ENCODE measurements around the gene MPZ. TPM values are rescaled to one million over a fixed set of nuclear protein-coding genes. Genes with fewer than 3 reads are reported as not detected.
A peak's percentile ranks its signal among the peaks of the same experiment; 100 is the strongest.
"Not testable (repeated sequence)": the region's sequence is repeated elsewhere in the genome, so short reads cannot be mapped to it uniquely, and the experiment has no call there.

The MPZ gene
- total RNA-seq, 4 donors from 2014 or later = 0.75 to 1.4 (median 1.1) TPM

- Histone ChIP-seq H3K27ac (peak within 1 kb of the TSS; percentile 44 to 71 (median 54)), H3K4me1 (peaks cover 15 to 73% (median 30%) of the 10 kb centered on the region in 3 donors), H3K9me3 (peaks cover 0 to 16% (median 9%) of the 10 kb centered on the region in 3 donors), H3K27me3 (peaks cover 0 to 49% (median 0%) of the 10 kb centered on the region in 4 donors), H3K36me3 (no peaks in the 10 kb centered on the region), H3K4me3 (peak within 1 kb of the TSS; percentile 48 to 77 (median 58))
- WGBS, 2 donors = 2 to 11% methylated on average over 8 to 14 of the region's 62 CpGs
- intact Hi-C loops (cut with DNase I) = no loop called here
- TF ChIP-seq CTCF (IDR thresholded peaks at IDR 0.05) (no peak), POLR2A (IDR thresholded peaks at IDR 0.05) (peak in 1 of 4 donors; percentile 53)
- no peak for DNase-seq
Observed at GRCh38 chr1:161258439-161259344, 51.1 kb downstream of the MPZ start, which contains the start of gene PCP4L1. Gene PCP4L1, plus strand, starts transcription at chr1:161258745. Its CDS starts 230 bp downstream, at chr1:161258975.

- H3K36me3 ChIP-seq; H3K4me3 ChIP-seq; intact Hi-C loops (cut with DNase I); DNase-seq: not testable (repeated sequence)
- 80 to 93% methylated on average over 1 to 3 of the region's 5 CpGs for WGBS, 2 donors
- Histone ChIP-seq H3K9me3 (peaks cover 0 to 16% (median 9%) of the 10 kb centered on the region in 3 donors), H3K27me3 (peaks cover 0 to 49% (median 0%) of the 10 kb centered on the region in 4 donors), H3K27ac (peak overlapping the region; percentile 40 to 73 (median 58)), H3K4me1 (peaks cover 15 to 72% (median 30%) of the 10 kb centered on the region in 3 donors)
Observed at GRCh38 chr1:161257109-161257508, 52.7 kb downstream of the MPZ start.

GRCh38 chr1:161255955-161256520, 53.7 kb downstream of the MPZ start:
- H3K27me3 ChIP-seq = peaks cover 0 to 44% (median 0%) of the 10 kb centered on the region in 4 donors
- peaks cover 0 to 16% (median 9%) of the 10 kb centered on the region in 3 donors for H3K9me3 ChIP-seq
- H3K4me3 ChIP-seq; H3K36me3 ChIP-seq; DNase-seq; intact Hi-C loops (cut with DNase I): not testable (repeated sequence)
- H3K4me1 ChIP-seq = peaks cover 15 to 62% (median 23%) of the 10 kb centered on the region in 3 donors
- 32 to 47% methylated on average over 4 of the region's 4 CpGs for WGBS, 2 donors
- peak overlapping the region; percentile 40 to 73 (median 58) for H3K27ac ChIP-seq

- Histone ChIP-seq H3K27ac (peak overlapping the region in 1 of 4 donors; percentile 53), H3K27me3 (peaks cover 0 to 37% (median 0%) of the 10 kb centered on the region in 4 donors), H3K4me1 (peaks cover 10 to 54% (median 17%) of the 10 kb centered on the region in 3 donors), H3K9me3 (peaks cover 0 to 16% (median 9%) of the 10 kb centered on the region in 3 donors)
- H3K4me3 ChIP-seq; intact Hi-C loops (cut with DNase I); DNase-seq; H3K36me3 ChIP-seq: not testable (repeated sequence)
- WGBS, 2 donors = 65 to 85% methylated on average over 3 to 5 of the region's 5 CpGs
Observed at GRCh38 chr1:161255302-161255701, 54.5 kb downstream of the MPZ start.

Other genes with a start within 250 kb of the MPZ start
- 10 to 100 TPM in 2 of 4 donors, 1 to 10 TPM in 2; 2.9 to 13.5 (median 7.4) TPM for gene ARHGAP30, start 240.1 kb downstream of the MPZ start, total RNA-seq
- 100 to 1,000 TPM in 2 of 4 donors, 10 to 100 TPM in 2; 52.7 to 161 (median 96.2) TPM for gene NECTIN4, start 220.4 kb downstream of the MPZ start, total RNA-seq
- 1 to 10 TPM in 3 of 4 donors, under 1 TPM in 1; 0.31 to 2.7 (median 1.7) TPM for gene KLHDC9, start 211.6 kb downstream of the MPZ start, total RNA-seq
- 10 to 100 TPM; 27.0 to 59.2 (median 45.3) TPM for gene PFDN2, start 191.9 kb downstream of the MPZ start, total RNA-seq
- 10 to 100 TPM; 16.9 to 28.6 (median 22.1) TPM for gene NIT1, start 191.9 kb downstream of the MPZ start, total RNA-seq
- gene DEDD, start 177.3 kb downstream of the MPZ start, total RNA-seq = 10 to 100 TPM; 16.6 to 32.8 (median 27.2) TPM
- 10 to 100 TPM; 68.3 to 79.9 (median 76.7) TPM for gene UFC1, start 156.0 kb downstream of the MPZ start, total RNA-seq
- 10 to 100 TPM; 12.1 to 20.4 (median 17.0) TPM for gene USP21, start 150.5 kb downstream of the MPZ start, total RNA-seq
- gene PPOX, start 143.5 kb downstream of the MPZ start, total RNA-seq = 10 to 100 TPM in 2 of 4 donors, 1 to 10 TPM in 2; 5.8 to 28.8 (median 11.7) TPM
- 10 to 100 TPM; 16.1 to 29.9 (median 18.1) TPM for gene B4GALT3, start 132.5 kb downstream of the MPZ start, total RNA-seq
- gene ADAMTS4, start 110.9 kb downstream of the MPZ start, total RNA-seq = 1 to 10 TPM; 1.3 to 2.6 (median 1.8) TPM
- 100 to 1,000 TPM in 2 of 4 donors, 10 to 100 TPM in 2; 77.7 to 140 (median 93.7) TPM for gene NDUFS2, start 107.6 kb downstream of the MPZ start, total RNA-seq
- gene FCER1G, start 94.7 kb downstream of the MPZ start, total RNA-seq = 10 to 100 TPM in 2 of 4 donors, 1 to 10 TPM in 2; 1.6 to 50.4 (median 25.4) TPM
- gene APOA2, start 86.3 kb downstream of the MPZ start, total RNA-seq = not detected
- 10 to 100 TPM in 2 of 4 donors, 1 to 10 TPM in 2; 7.6 to 23.9 (median 10.2) TPM for gene TOMM40L, start 83.9 kb downstream of the MPZ start, total RNA-seq
- not detected for gene NR1I3, start 71.8 kb downstream of the MPZ start, total RNA-seq
- 10 to 100 TPM in 2 of 4 donors, 1 to 10 TPM in 2; 6.9 to 52.7 (median 9.6) TPM for gene PCP4L1, start 51.2 kb downstream of the MPZ start, total RNA-seq
- gene SDHC, start 4.4 kb upstream of the MPZ start, total RNA-seq = 100 to 1,000 TPM in 2 of 4 donors, 10 to 100 TPM in 2; 32.2 to 138 (median 70.1) TPM
- gene CFAP126, start 57.9 kb upstream of the MPZ start, total RNA-seq = not detected
- gene FCGR2A, start 195.5 kb upstream of the MPZ start, total RNA-seq = 10 to 100 TPM in 2 of 4 donors, 1 to 10 TPM in 2; 4.3 to 33.9 (median 19.6) TPM
- 1 to 10 TPM; 1.3 to 4.2 (median 3.2) TPM for gene HSPA6, start 214.6 kb upstream of the MPZ start, total RNA-seq
- gene FCGR3A, start 239.8 kb upstream of the MPZ start, total RNA-seq = 10 to 100 TPM in 1 of 4 donors, 1 to 10 TPM in 2, under 1 TPM in 1; 0.23 to 15.5 (median 1.9) TPM

Measured in esophagus squamous epithelium (tissue), 5 donors.